Measurements from ENCODE around the gene NATD1. TPM values are rescaled to one million over a fixed set of nuclear protein-coding genes. Genes with fewer than 3 reads are reported as not detected.

NATD1 gene
- total and polyA plus RNA-seq, 2 of the 8 experiments (the other 6 are each of a cell fraction or from before 2014, with no cell fraction given): 5.4 to 8.4 TPM

- TF ChIP-seq CHD7 (IDR thresholded peaks at IDR 0.05; ENCODE audit: insufficient replicate concordance, low read length): no peak
- no peak for TF ChIP-seq HDAC6 (IDR thresholded peaks at IDR 0.05; ENCODE audit: low read depth, low read length)
- no peak for TF ChIP-seq SUZ12 (IDR thresholded peaks at IDR 0.05; ENCODE audit: low read length)
Observed at GRCh38 chr17:21194226-21194625, 59.0 kb downstream of the NATD1 start (continued).
